ENCODE data around the gene CEPT1.

Gene CEPT1

DNA sequence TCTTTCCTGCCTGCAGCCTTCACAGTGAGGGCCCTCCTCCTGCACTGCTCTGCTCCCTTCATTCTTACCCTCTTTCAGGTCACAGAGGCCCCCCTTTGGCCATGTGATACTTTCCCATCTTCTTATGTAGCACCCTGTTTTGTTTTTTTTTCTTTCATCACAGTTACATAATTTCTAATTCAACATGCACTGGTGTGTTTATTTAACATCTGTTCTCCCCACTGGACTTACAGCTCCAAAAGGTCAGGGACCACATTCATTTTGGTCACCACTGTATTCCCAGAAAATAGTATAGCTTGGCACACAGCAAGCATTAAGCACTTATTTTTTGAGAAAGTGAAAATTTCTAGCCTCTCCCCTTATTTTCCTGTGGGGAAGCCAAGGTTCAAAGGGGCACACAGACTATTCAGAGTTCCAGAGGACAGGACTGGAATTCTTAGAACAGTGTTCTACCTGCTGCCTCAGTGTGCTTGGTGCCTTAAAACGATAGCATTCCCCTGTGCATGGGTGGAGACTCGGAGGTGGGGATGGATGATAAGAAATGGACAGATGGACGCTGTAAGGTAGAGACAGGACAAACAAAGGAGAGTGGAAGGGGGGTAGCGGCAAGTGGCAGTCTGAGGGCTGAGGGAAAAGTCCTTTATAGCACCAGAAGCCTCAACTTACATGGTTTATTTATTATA lies 55.1 kb downstream of the CEPT1 start:
- Histone ChIP-seq H3K4me1 (ENCODE audit: control insufficient read depth, insufficient read depth, low read length) (peaks cover 10% of the 10 kb centered on the region; the same call in 1 of the 2 replicates), H3K27me3 (ENCODE audit: control insufficient read depth, insufficient read depth, low read length) (no peaks in the 10 kb centered on the region), H3K9ac (ENCODE audit: low read length) (no peak overlapping the region), H3K36me3 (ENCODE audit: control insufficient read depth, insufficient read depth, low read length) (no peaks in the 10 kb centered on the region), H3K9me3 (ENCODE audit: control insufficient read depth, insufficient read depth, low read depth, low read length) (no peaks in the 10 kb centered on the region), H3K27ac (ENCODE audit: low read depth, low read length) (no peak overlapping the region), H3K4me3 (ENCODE audit: low read depth, low read length) (no peak overlapping the region)

DNA sequence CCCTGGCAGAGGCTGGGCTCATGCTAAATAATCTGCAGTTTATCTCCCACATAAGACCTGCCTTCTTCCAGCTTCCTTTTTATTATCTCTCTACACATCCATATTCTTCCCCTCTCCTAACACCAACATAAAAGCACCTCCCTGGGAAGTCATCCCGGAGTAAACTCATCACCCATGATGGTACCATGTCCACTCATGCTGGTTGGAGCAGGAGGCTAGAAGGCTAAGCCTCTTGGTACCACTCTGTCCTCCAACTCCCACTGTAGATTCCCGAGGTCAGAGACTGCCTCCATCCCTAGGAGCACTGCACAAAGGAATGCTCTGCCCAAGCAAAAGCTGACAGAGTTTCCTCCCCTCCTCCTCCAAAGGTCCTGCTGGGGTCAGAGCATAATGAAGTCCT lies 56.2 kb downstream of the CEPT1 start:
- Histone ChIP-seq H3K36me3 (ENCODE audit: control insufficient read depth, insufficient read depth, low read length) (no peaks in the 10 kb centered on the region), H3K4me1 (ENCODE audit: control insufficient read depth, insufficient read depth, low read length) (peaks cover 10% of the 10 kb centered on the region; the same call in 1 of the 2 replicates), H3K27me3 (ENCODE audit: control insufficient read depth, insufficient read depth, low read length) (no peaks in the 10 kb centered on the region), H3K27ac (ENCODE audit: low read depth, low read length) (no peak overlapping the region), H3K9me3 (ENCODE audit: control insufficient read depth, insufficient read depth, low read depth, low read length) (no peaks in the 10 kb centered on the region), H3K9ac (ENCODE audit: low read length) (no peak overlapping the region), H3K4me3 (ENCODE audit: low read depth, low read length) (no peak overlapping the region)

DNA sequence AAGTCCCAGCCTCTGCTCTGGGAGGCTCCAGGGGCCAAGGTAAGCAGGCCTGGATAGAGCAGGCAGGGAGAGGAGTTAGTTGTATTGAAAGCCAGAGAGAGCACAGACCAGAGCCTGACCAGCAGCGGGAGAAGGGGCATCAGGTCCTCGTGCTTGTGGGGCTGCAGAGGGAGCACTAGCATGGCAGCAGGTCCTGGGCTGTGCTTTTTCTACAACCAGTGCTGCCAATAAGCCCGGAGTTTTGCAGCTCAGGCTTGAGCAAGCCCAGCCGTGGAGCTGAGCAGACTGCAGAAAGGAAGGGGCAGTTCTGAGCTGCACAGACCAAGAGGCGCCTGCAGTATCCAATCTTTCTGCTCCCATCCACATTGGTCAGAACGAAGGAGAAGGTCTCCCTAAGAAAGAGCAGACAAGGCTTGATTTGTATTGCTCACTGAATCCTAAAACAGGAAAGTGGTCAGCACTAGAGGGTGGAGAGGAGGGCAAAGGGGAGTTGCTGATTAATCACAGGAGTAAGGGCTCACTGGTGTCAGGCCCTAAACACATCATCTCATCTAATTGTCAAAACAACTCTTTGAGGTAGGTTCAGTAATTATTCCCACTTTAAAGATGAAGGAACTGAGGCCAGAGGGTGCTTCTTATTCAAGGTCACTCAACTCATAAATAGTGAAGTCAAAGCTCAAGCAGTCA lies 57.7 kb downstream of the CEPT1 start:
- H3K27ac ChIP-seq (ENCODE audit: low read depth, low read length), result no peak overlapping the region
- H3K9ac ChIP-seq (ENCODE audit: low read length), result no peak overlapping the region
- peaks cover 6% of the 10 kb centered on the region; the same call in 1 of the 2 replicates for H3K4me1 ChIP-seq (ENCODE audit: control insufficient read depth, insufficient read depth, low read length)
- no peaks in the 10 kb centered on the region for H3K36me3 ChIP-seq (ENCODE audit: control insufficient read depth, insufficient read depth, low read length)
- H3K4me3 ChIP-seq (ENCODE audit: low read depth, low read length), result no peak overlapping the region
- no peaks in the 10 kb centered on the region; the same call in 1 of the 2 replicates for H3K27me3 ChIP-seq (ENCODE audit: control insufficient read depth, insufficient read depth, low read length)
- no peaks in the 10 kb centered on the region for H3K9me3 ChIP-seq (ENCODE audit: control insufficient read depth, insufficient read depth, low read depth, low read length)

DNA sequence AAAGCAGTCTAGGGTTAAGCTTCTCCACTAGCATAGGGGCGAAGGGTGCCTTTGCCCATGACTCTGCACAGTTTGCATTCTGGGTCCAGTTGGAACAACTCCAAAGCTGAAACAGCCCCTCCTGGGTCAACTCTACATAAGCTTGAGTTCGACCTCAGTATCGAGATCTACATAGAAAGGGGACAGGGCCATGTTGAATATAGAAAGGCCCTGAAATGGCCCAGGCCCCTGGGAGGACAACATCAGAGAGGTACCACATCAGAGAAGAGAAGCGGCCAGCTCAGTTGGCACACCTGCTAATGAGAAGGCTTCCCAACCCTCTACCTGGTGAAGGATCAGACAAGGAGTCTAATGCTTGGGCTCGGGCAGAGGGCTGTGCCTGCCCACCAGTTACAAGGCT lies 58.8 kb downstream of the CEPT1 start:
- H3K4me3 ChIP-seq (ENCODE audit: low read depth, low read length), result no peak overlapping the region

DNA sequence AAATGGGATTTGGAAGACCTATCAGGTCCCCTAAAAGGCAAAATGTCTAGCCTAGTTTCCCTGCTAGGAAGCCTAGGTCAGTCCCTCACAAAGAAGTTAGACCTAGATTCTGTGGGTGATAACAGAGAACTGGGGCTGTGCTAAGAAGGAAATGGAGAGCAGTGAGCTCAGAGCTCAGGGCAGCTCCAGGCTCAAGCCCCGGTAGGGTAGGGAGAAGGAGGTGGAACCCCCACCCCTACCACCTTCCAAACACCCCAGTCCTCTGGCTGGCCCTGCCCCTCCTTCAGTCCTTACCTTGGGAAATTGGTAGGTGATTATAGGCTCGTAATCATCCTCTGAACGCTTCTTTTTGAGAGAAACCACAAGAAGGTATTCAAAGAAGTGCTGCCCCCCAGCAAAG lies 59.3 kb downstream of the CEPT1 start:
- H3K9ac ChIP-seq (ENCODE audit: low read length), result no peak overlapping the region
- H3K4me1 ChIP-seq (ENCODE audit: control insufficient read depth, insufficient read depth, low read length), result peaks cover 4% of the 10 kb centered on the region; the same call in 1 of the 2 replicates
- H3K4me3 ChIP-seq (ENCODE audit: low read depth, low read length), result no peak overlapping the region
- H3K27ac ChIP-seq (ENCODE audit: low read depth, low read length), result no peak overlapping the region
- H3K36me3 ChIP-seq (ENCODE audit: control insufficient read depth, insufficient read depth, low read length), result no peaks in the 10 kb centered on the region
- no peaks in the 10 kb centered on the region for H3K9me3 ChIP-seq (ENCODE audit: control insufficient read depth, insufficient read depth, low read depth, low read length)
- H3K27me3 ChIP-seq (ENCODE audit: control insufficient read depth, insufficient read depth, low read length), result peaks cover 15% of the 10 kb centered on the region

More for the DNA sequence above, 58.8 kb downstream of the CEPT1 start:
- peaks cover 4% of the 10 kb centered on the region; the same call in 1 of the 2 replicates for H3K4me1 ChIP-seq (ENCODE audit: control insufficient read depth, insufficient read depth, low read length)
- H3K9me3 ChIP-seq (ENCODE audit: control insufficient read depth, insufficient read depth, low read depth, low read length), result no peaks in the 10 kb centered on the region
- H3K36me3 ChIP-seq (ENCODE audit: control insufficient read depth, insufficient read depth, low read length), result no peaks in the 10 kb centered on the region
- no peak overlapping the region for H3K27ac ChIP-seq (ENCODE audit: low read depth, low read length)
- peaks cover 11% of the 10 kb centered on the region for H3K27me3 ChIP-seq (ENCODE audit: control insufficient read depth, insufficient read depth, low read length)
- H3K9ac ChIP-seq (ENCODE audit: low read length), result no peak overlapping the region

DNA sequence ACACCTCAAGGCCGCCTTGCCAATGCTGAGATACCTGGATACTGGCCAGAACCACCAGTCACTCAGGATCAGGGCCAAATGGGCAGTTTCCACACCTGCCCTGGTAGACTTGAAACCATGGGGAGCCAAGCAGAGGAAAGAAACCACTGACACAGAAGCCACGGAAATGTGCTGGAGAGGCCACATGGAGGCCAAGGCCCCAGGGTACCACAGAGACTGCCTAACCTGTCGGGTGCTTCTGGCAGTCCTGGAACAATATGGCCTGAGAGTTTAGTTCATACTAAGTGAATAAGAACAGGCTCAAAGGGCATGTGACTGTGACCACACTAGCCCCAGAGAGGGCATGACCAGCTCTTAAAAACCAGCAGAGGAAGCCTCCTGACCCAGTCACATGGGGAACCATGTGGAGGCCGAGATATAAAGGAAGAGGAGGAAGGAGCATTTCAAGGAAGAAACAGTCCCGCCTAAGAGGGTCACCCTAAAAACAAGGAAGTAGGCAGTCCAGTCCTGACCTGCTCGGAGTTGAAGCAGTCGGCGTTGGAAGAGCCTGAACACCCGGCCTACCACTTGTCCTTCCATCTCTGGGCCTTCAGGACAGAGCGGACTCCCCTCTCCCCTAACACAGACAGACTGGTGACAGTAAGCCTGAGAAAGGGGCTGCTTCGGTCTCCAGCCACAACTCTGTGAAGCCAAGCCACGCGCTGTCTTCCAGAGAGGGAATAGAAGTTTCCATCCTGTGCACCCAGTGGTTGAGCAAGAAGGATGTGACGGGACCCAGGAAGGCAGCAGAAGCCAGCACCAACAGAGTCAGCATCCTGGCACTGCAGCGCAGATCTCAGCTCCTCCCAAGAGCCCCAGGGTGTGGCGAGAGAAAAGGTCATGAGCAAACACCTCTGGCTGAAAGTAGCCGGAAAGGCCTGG lies 60.1 kb downstream of the CEPT1 start, which contains the start of gene DENND2D:
TSS of gene DENND2D (minus strand) at position 766 of the 921 bp plus-strand sequence. CDS start at position 579, 187 bp downstream.
- no peaks in the 10 kb centered on the region for H3K36me3 ChIP-seq (ENCODE audit: control insufficient read depth, insufficient read depth, low read length)
- H3K4me3 ChIP-seq (ENCODE audit: low read depth, low read length), result no peak within 1 kb of the TSS
- no peak within 1 kb of the TSS for H3K27ac ChIP-seq (ENCODE audit: low read depth, low read length)
- H3K4me1 ChIP-seq (ENCODE audit: control insufficient read depth, insufficient read depth, low read length), result peaks cover 4% of the 10 kb centered on the region; the same call in 1 of the 2 replicates
- no peak within 1 kb of the TSS for H3K9ac ChIP-seq (ENCODE audit: low read length)
- peaks cover 23% of the 10 kb centered on the region for H3K27me3 ChIP-seq (ENCODE audit: control insufficient read depth, insufficient read depth, low read length)
- no peaks in the 10 kb centered on the region for H3K9me3 ChIP-seq (ENCODE audit: control insufficient read depth, insufficient read depth, low read depth, low read length)

DNA sequence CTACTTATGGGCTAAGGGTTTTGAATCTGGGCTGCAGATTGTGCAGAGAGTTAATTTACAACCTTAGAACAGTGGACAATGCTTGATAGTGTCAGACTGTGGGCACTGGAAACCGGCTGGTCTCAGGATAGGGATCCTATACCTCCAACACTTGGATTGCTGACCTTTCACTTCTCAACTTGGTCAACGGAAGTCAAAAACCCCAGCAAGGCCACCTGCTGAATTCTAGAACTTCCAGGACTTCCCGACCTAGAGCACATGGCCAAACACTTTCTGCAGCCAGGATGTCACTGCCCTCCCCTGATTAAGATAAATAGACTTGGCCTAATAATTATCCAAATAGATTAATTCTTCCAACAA lies 60.8 kb downstream of the CEPT1 start:
- Histone ChIP-seq H3K27ac (ENCODE audit: low read depth, low read length) (no peak overlapping the region), H3K9me3 (ENCODE audit: control insufficient read depth, insufficient read depth, low read depth, low read length) (no peaks in the 10 kb centered on the region), H3K27me3 (ENCODE audit: control insufficient read depth, insufficient read depth, low read length) (peaks cover 30% of the 10 kb centered on the region), H3K4me1 (ENCODE audit: control insufficient read depth, insufficient read depth, low read length) (peaks cover 4% of the 10 kb centered on the region; the same call in 1 of the 2 replicates), H3K4me3 (ENCODE audit: low read depth, low read length) (no peak overlapping the region), H3K36me3 (ENCODE audit: control insufficient read depth, insufficient read depth, low read length) (no peaks in the 10 kb centered on the region), H3K9ac (ENCODE audit: low read length) (no peak overlapping the region)

DNA sequence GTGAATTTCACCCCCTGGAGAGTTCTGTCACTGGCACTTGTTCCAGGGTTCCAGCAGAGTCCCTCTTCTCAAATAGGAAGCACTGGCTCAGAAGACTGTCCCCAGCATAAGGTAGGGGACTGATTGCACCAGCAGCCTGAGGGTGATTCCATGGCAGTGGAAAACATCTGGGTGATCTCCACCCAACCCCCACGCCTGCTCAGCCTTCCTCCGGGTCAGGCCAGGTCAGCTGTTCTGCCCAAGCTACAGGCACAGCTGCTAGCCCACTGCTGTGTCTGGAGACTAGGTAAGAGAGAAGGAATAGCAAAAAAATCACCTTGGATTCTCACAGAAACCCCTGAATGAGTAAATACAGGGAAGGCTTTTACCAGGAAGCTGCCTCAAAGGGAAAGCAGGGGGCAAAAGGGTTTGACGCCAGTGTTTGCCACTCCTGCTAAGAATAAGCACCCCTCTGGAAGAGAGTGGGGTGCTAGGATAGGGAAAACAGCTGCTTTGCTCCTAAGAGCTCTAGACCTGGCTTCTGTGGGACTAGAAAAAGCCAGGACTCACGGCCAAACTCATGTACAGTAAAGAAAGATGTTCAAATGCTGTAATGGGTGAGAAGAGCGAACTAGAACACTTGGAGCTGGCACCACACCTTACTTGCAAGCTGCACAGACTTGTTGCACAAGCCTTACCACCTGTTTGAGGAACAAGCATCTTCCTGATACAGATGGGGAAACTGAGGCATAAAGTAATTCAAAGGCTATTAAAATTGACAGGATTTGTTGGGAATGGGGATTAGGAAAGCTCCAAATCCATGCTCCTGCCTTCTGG lies 61.5 kb downstream of the CEPT1 start:
- H3K4me1 ChIP-seq (ENCODE audit: control insufficient read depth, insufficient read depth, low read length), result peaks cover 4% of the 10 kb centered on the region; the same call in 1 of the 2 replicates
- H3K9ac ChIP-seq (ENCODE audit: low read length), result no peak overlapping the region
- H3K4me3 ChIP-seq (ENCODE audit: low read depth, low read length), result no peak overlapping the region
- H3K27me3 ChIP-seq (ENCODE audit: control insufficient read depth, insufficient read depth, low read length), result peaks cover 33% of the 10 kb centered on the region
- no peaks in the 10 kb centered on the region for H3K9me3 ChIP-seq (ENCODE audit: control insufficient read depth, insufficient read depth, low read depth, low read length)
- H3K27ac ChIP-seq (ENCODE audit: low read depth, low read length), result no peak overlapping the region
- no peaks in the 10 kb centered on the region for H3K36me3 ChIP-seq (ENCODE audit: control insufficient read depth, insufficient read depth, low read length)

DNA sequence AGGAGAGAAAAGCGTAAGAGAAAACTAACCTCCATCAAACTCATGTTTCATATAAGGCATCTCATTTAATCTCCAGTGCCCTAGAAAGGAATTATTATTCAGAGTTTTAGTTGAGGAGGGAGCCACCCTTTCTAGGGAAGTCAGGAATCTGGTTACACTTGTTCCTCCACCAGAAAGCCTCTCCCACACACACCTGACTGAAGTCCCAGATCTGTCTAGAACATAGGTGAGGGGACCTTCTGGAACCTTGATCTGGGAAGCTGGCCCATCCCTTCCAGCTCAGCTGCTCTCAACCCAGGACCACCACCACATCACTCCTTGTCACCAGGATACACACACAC lies 62.3 kb downstream of the CEPT1 start:
- Histone ChIP-seq H3K27me3 (ENCODE audit: control insufficient read depth, insufficient read depth, low read length) (peaks cover 33% of the 10 kb centered on the region), H3K9me3 (ENCODE audit: control insufficient read depth, insufficient read depth, low read depth, low read length) (no peaks in the 10 kb centered on the region), H3K36me3 (ENCODE audit: control insufficient read depth, insufficient read depth, low read length) (no peaks in the 10 kb centered on the region), H3K27ac (ENCODE audit: low read depth, low read length) (no peak overlapping the region), H3K4me3 (ENCODE audit: low read depth, low read length) (no peak overlapping the region), H3K9ac (ENCODE audit: low read length) (no peak overlapping the region), H3K4me1 (ENCODE audit: control insufficient read depth, insufficient read depth, low read length) (peaks cover 4% of the 10 kb centered on the region; the same call in 1 of the 2 replicates)

Measured in HUES6 (cell line).